Measurements from ENCODE around the gene DIS3L.
A peak's percentile ranks its signal among the peaks of the same experiment; 100 is the strongest.
"Not testable (repeated sequence)": the region's sequence is repeated elsewhere in the genome, so short reads cannot be mapped to it uniquely, and the experiment has no call there.

DIS3L gene

DNA sequence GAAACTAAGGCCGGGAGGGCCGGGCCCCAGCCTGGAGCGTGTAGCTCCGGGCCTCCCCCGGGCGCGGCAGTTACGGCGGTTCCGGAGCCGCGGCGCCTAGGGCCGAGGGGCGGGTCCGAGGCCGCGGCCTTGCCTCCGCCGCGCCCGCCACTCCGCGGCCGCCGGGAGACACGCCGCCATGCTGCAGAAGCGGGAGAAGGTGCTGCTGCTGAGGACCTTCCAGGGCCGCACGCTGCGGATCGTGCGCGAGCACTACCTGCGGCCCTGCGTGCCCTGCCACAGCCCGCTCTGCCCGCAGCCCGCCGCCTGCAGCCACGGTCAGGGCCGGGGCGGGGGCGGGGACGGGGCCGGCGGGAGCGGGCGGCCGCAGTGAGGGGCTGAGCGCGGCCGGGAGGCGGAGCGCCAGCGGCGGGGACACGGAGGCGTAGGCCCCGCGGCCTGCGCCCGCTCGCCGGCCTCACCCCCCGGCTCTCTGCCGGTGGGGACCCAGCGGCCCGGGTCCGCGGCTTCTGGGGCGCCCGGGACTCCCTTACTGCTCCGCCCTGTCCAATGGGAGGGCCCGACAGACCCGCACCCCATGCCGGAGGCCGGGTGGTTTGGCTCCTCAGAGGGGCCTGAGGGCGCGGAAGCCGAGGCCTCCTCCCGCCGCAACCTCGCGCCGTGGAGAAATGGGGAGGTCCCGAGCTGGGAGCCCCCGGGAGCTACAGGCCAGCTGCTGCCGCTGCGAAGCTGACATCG is at the start of gene DIS3L:
Gene DIS3L, plus strand, starts transcription at position 150 of the 738 bp plus-strand sequence. Its CDS starts 29 bp downstream, at position 179.
- in situ Hi-C loops (cut with HindIII; ENCODE audit: low pct_ligation_motif_present, low sequenced_read_pairs) = no loop called here

DNA sequence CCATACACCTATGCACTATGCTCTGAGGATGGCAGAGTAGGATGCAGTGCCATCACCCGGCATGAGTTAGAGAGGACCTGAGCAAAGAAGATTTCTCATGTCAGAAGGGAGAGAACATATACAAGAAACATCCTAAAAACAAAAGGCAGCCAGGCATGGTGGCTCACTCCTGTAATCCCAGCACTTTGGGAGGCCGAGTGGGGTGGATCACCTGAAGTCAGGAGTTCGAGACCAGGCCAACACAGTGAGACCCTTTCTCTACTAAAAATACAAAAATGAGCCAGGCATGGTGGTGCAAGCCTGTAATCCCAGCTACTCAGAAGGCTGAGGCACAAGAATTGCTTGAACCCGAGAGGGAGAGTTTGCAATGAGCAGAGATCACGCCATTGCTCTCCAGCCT is 47.5 kb upstream of the DIS3L start:
- H3K4me3 ChIP-seq (ENCODE audit: low read depth, low read length); DNase-seq; in situ Hi-C loops (cut with HindIII; ENCODE audit: low pct_ligation_motif_present, low sequenced_read_pairs); H3K27ac ChIP-seq; H3K36me3 ChIP-seq (replicated peaks): not testable (repeated sequence)
- peaks cover 29% of the 10 kb centered on the region for H3K27me3 ChIP-seq (replicated peaks)

More for the DNA sequence above, at the start of gene DIS3L:
- Histone ChIP-seq H3K4me3 (ENCODE audit: low read depth, low read length) (peak within 1 kb of the TSS; percentile 65), H3K36me3 (replicated peaks) (no peaks in the 10 kb centered on the region), H3K27ac (peak within 1 kb of the TSS; percentile 37), H3K27me3 (replicated peaks) (no peaks in the 10 kb centered on the region)
- no peak for DNase-seq
- TF ChIP-seq, protein P1, sequence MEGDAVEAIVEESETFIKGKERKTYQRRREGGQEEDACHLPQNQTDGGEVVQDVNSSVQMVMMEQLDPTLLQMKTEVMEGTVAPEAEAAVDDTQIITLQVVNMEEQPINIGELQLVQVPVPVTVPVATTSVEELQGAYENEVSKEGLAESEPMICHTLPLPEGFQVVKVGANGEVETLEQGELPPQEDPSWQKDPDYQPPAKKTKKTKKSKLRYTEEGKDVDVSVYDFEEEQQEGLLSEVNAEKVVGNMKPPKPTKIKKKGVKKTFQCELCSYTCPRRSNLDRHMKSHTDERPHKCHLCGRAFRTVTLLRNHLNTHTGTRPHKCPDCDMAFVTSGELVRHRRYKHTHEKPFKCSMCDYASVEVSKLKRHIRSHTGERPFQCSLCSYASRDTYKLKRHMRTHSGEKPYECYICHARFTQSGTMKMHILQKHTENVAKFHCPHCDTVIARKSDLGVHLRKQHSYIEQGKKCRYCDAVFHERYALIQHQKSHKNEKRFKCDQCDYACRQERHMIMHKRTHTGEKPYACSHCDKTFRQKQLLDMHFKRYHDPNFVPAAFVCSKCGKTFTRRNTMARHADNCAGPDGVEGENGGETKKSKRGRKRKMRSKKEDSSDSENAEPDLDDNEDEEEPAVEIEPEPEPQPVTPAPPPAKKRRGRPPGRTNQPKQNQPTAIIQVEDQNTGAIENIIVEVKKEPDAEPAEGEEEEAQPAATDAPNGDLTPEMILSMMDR (IDR thresholded peaks at IDR 0.05; ENCODE audit: low read depth, low read length, missing control alignments) = no peak

DNA sequence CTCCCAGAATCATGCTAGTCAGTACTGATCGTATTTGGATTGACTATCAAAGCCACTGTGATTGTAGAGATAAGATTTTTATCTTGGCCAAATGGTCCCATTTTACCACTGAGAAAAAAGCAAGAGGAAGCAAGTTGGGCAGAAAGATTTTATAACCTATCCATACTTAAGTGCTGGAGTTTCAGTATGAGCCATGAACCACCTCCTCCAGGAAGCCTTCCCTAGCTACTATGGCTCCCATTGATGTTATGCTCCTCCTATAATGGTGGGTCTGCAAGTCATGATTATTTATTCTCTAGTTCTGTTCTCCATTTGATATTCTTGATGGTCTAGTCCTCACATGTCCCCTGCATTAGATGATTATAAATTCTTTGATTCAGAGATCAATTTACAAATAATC is 46.4 kb upstream of the DIS3L start:
- no peaks in the 10 kb centered on the region for H3K36me3 ChIP-seq (replicated peaks)
- H3K4me3 ChIP-seq (ENCODE audit: low read depth, low read length) = no peak overlapping the region
- in situ Hi-C loops (cut with HindIII; ENCODE audit: low pct_ligation_motif_present, low sequenced_read_pairs) = no loop called here
- TF ChIP-seq, protein P1 (IDR thresholded peaks at IDR 0.05; ENCODE audit: low read depth, low read length, missing control alignments) = no peak
- no peak for DNase-seq
- H3K27ac ChIP-seq = no peak overlapping the region
- peaks cover 40% of the 10 kb centered on the region for H3K27me3 ChIP-seq (replicated peaks)

DNA sequence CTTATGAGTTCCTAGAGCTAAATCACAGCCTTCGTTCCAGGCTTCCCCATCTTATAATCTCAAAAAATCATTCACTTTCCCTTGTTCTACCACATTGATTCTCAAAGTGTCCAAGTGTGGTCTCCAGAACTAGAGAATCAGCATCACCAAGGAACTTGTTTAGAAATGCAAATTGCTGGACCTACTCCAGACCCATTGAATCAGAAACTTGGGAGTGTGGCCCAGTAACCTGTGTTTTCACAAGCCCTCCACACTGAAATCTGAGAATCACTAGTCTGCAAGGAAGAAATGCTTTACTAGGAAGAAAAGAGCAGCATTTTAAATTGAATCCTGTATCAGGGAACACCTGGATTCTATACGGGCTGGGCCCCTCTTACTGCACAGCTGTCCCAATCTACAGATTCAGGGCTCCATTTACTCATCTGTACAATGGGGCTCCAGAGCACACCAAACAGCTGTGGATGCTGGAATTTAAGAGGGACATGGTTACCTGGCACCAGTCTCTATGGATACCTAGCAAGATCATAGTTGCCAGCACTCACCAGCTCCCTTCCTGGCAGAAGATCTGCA is 43.7 kb upstream of the DIS3L start:
- Histone ChIP-seq H3K4me3 (ENCODE audit: low read depth, low read length) (no peak overlapping the region), H3K27ac (no peak overlapping the region), H3K27me3 (replicated peaks) (peaks cover 57% of the 10 kb centered on the region), H3K36me3 (replicated peaks) (no peaks in the 10 kb centered on the region)
- DNase-seq = no peak
- TF ChIP-seq, protein P1 (IDR thresholded peaks at IDR 0.05; ENCODE audit: low read depth, low read length, missing control alignments) = no peak
- in situ Hi-C loops (cut with HindIII; ENCODE audit: low pct_ligation_motif_present, low sequenced_read_pairs) = no loop called here

DNA sequence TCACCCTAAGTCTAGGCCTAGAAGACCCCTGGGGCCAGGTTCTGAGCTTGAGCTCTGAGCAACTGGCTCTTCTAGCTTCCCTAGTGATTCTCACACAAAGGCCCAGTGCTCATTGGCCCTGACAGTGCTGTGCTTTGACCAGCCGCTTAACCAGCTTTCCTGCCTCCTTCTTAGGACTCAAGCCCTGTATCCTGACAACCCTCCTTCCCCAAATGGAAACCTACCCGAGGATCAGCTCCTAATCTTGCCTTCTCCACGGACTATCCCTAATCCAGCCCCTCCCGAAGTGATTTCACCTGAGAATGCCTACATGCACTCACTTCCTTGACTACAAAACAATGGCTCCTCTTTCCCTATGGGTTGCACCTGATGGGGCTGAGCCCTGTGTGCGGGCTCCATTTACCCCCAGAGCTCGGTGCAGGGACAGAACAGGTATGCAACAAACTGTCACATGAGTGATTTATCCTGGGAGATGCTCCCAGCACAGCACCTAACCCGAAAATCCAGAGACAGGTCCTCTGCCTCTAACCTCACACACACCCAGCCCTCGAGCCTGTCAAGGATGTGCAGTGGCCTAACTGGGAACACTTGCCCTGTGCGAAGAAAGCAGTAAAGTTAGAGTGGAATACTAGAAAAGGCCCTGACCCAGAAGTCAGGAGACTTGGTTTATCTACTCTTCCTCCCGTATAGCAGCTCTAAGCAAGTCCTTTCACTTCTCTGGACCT is 42.1 kb upstream of the DIS3L start:
- peaks cover 68% of the 10 kb centered on the region for H3K27me3 ChIP-seq (replicated peaks)
- TF ChIP-seq, protein P1 (IDR thresholded peaks at IDR 0.05; ENCODE audit: low read depth, low read length, missing control alignments) = no peak
- H3K4me3 ChIP-seq (ENCODE audit: low read depth, low read length) = no peak overlapping the region
- no peaks in the 10 kb centered on the region for H3K36me3 ChIP-seq (replicated peaks)
- in situ Hi-C loops (cut with HindIII; ENCODE audit: low pct_ligation_motif_present, low sequenced_read_pairs) = no loop called here
- H3K27ac ChIP-seq = no peak overlapping the region
- no peak for DNase-seq
